Transverse colon (tissue), 4 donors: ENCODE measurements around the gene PCED1B. TPM values are rescaled to one million over a fixed set of nuclear protein-coding genes. Genes with fewer than 3 reads are reported as not detected.

Source experiments
- DNase-seq: peaks from one replicate; pipeline ENCODE4 v3.0.0-alpha.2; 2019
- H3K27ac ChIP-seq, 4 donors: fragments of 200-600 bp; sonication (generic); 2 replicates each; pipeline ENCODE4 v1.5.1; 2016 to 2018; ENCODE audit warnings: inconsistent platforms in 4 of 4
- H3K27me3 ChIP-seq: fragments of 200-600 bp; sonication (generic); 2 replicates; pipeline ENCODE4 v1.5.1; 2017; ENCODE audit warnings: inconsistent platforms
- H3K36me3 ChIP-seq, 4 donors: fragments of 200-600 bp; sonication (generic); 2 replicates each; pipeline ENCODE4 v1.5.1; 2017 to 2019; ENCODE audit warnings: inconsistent platforms in 4 of 4
- H3K4me1 ChIP-seq, 4 donors: fragments of 200-600 bp; sonication (generic); 2 replicates each; pipeline ENCODE4 v1.5.1; 2017 to 2020; ENCODE audit warnings: inconsistent platforms in 4 of 4
- H3K4me3 ChIP-seq, 4 donors: fragments of 200-600 bp; sonication (generic); 1 replicate in 1 of 4; 2 replicates in 3 of 4; pipeline versions ENCODE4 v1.5.1 to v1.6.1; 2017 to 2019; ENCODE audit warnings: inconsistent platforms in 4 of 4
- H3K9me3 ChIP-seq, 2 donors: fragments of 200-600 bp; sonication (generic); 2 replicates each; pipeline ENCODE4 v1.5.1; 2017 to 2019; ENCODE audit warnings: inconsistent platforms in 2 of 2
- CTCF ChIP-seq, 5 experiments: fragments of 200-600 bp in 3 of 5; fragments of 450-650 bp in 2 of 5; sonication (generic) in 3 of 5; IDR thresholded peaks; 1 replicate in 2 of 5; 2 replicates in 3 of 5; pipeline ENCODE4 v1.5.1; 2016 to 2017; ENCODE audit warnings: antibody characterized with exemption in 5 of 5, inconsistent platforms in 3 of 5, mild to moderate bottlenecking in 2 of 5, moderate library complexity in 1 of 5
- EP300 ChIP-seq: sonication (generic); formaldehyde crosslinking; IDR thresholded peaks from one replicate; pipeline ENCODE4 v1.6.1; 2017; ENCODE audit warnings: antibody characterized with exemption, low read depth
- POLR2A ChIP-seq: fragments of 450-650 bp; IDR thresholded peaks from one replicate; pipeline ENCODE4 v1.6.1; 2016; ENCODE audit warnings: antibody characterized with exemption, mild to moderate bottlenecking, moderate library complexity
- POLR2AphosphoS5 ChIP-seq, 3 donors: sonication (generic); formaldehyde crosslinking; IDR thresholded peaks; one replicate each; pipeline ENCODE4 v1.6.1; 2016; ENCODE audit warnings: antibody characterized with exemption in 3 of 3
- WGBS, 2 donors: methylation state at CpG; one replicate each; pipeline ENCODE4 v1.1.5; 2018; ENCODE audit warnings: low coverage in 1 of 2; 5-methylcytosine and 5-hydroxymethylcytosine counted together
- in situ Hi-C, 4 donors: fragments of 200-750 bp; cut with MboI; loops; one replicate each; pipeline versions ENCODE4 v1.15.0 to v1.15.1; 2017; ENCODE audit warnings: low sequenced_read_pairs in 3 of 4, low pct_ligation_motif_present in 1 of 4, low pct_unique_long_range_greater_than_20kb in 1 of 4
- intact Hi-C: fragments of 100-400 bp; cut with DNase I; formaldehyde crosslinking; loops from one replicate; pipeline ENCODE4 v1.15.1; 2023; ENCODE audit warnings: low total_unique reads
- total RNA-seq, 4 donors: library from RNA; depleted of rRNA; stranded (reverse); fragments of >200 nt; gene quantifications; one replicate each; pipeline ENCODE4 v1.1.0, GENCODE V29; 2016

Gene PCED1B
- total RNA-seq, 4 donors from 2014 or later = 2.7 to 52.0 (median 3.0) TPM; not detected in 1

- intact Hi-C loops = no loop called here
- Histone ChIP-seq H3K27ac (no peak overlapping the region), H3K4me3 (no peak overlapping the region), H3K4me1 (peaks cover 0 to 8% (median 5%) of the 10 kb centered on the region in 4 donors), H3K36me3 (no peaks in the 10 kb centered on the region), H3K27me3 (no peaks in the 10 kb centered on the region), H3K9me3 (no peaks in the 10 kb centered on the region)
- WGBS, 2 donors = 73% methylated on average over 3 of the region's 3 CpGs; no CpG with 5 or more reads in 1 of the 2 donors
- in situ Hi-C loops = no loop called here
- TF ChIP-seq CTCF (IDR thresholded peaks at IDR 0.05) (no peak), POLR2AphosphoS5 (IDR thresholded peaks at IDR 0.05) (no peak), POLR2A (no peak), EP300 (no peak)
- DNase-seq = no peak
These were observed 104.8 kb downstream of the PCED1B start for GRCh38 chr12:47184229-47184628.

- Histone ChIP-seq H3K9me3 (no peaks in the 10 kb centered on the region), H3K4me3 (no peak overlapping the region), H3K36me3 (no peaks in the 10 kb centered on the region), H3K27ac (no peak overlapping the region), H3K4me1 (peaks cover 0 to 9% (median 5%) of the 10 kb centered on the region in 4 donors), H3K27me3 (no peaks in the 10 kb centered on the region)
- intact Hi-C loops (no loop called here), in situ Hi-C loops (no loop called here)
- no peak for TF ChIP-seq CTCF (IDR thresholded peaks at IDR 0.05)
- TF ChIP-seq POLR2A = no peak
- no peak for TF ChIP-seq EP300
- TF ChIP-seq POLR2AphosphoS5 (IDR thresholded peaks at IDR 0.05) = no peak
- no peak for DNase-seq
These were observed 105.4 kb downstream of the PCED1B start for GRCh38 chr12:47184813-47185212.

GRCh38 chr12:47186246-47186645 lies 106.8 kb downstream of the PCED1B start:
- Histone ChIP-seq H3K27ac (no peak overlapping the region), H3K4me1 (peaks cover 0 to 14% (median 5%) of the 10 kb centered on the region in 4 donors), H3K4me3 (no peak overlapping the region), H3K36me3 (no peaks in the 10 kb centered on the region), H3K27me3 (no peaks in the 10 kb centered on the region), H3K9me3 (no peaks in the 10 kb centered on the region)
- TF ChIP-seq CTCF (IDR thresholded peaks at IDR 0.05) = no peak
- no peak for TF ChIP-seq POLR2A
- no peak for TF ChIP-seq POLR2AphosphoS5 (IDR thresholded peaks at IDR 0.05)
- TF ChIP-seq EP300 = no peak
- in situ Hi-C loops = no loop called here
- no peak for DNase-seq
- intact Hi-C loops = no loop called here
- 94 to 95% methylated on average over 2 of the region's 2 CpGs for WGBS, 2 donors

GRCh38 chr12:47188576-47189441 lies 109.4 kb downstream of the PCED1B start:
- Histone ChIP-seq H3K4me1 (peaks cover 0 to 15% (median 5%) of the 10 kb centered on the region in 4 donors), H3K27me3 (no peaks in the 10 kb centered on the region), H3K36me3 (no peaks in the 10 kb centered on the region), H3K4me3 (no peak overlapping the region), H3K9me3 (no peaks in the 10 kb centered on the region), H3K27ac (no peak overlapping the region)
- intact Hi-C loops = no loop called here
- WGBS, 2 donors = 69 to 71% methylated on average over 3 to 6 of the region's 6 CpGs
- no peak for DNase-seq
- no peak for TF ChIP-seq EP300
- no peak for TF ChIP-seq POLR2AphosphoS5 (IDR thresholded peaks at IDR 0.05)
- in situ Hi-C loops = no loop called here
